Measurements from ENCODE around the gene CDKL2. TPM values are rescaled to one million over a fixed set of nuclear protein-coding genes. Genes with fewer than 3 reads are reported as not detected.
A peak's percentile ranks its signal among the peaks of the same experiment; 100 is the strongest.

The CDKL2 gene
- polyA plus RNA-seq, 2 donors, result 0.10 to 0.32 TPM

- H3K9me3 ChIP-seq (ENCODE audit: control insufficient read depth in 2 of 2, insufficient read depth in 1 of 2, low read depth in 1 of 2, low read length in 1 of 2), result no peaks in the 10 kb centered on the region
- H3K4me3 ChIP-seq (ENCODE audit: low read depth in 1 of 2, low read length in 2 of 2), result no peak overlapping the region
- WGBS, 2 donors, result 68 to 69% methylated on average over 4 of the region's 4 CpGs
- H3K4me1 ChIP-seq (ENCODE audit: control insufficient read depth in 2 of 2, insufficient read depth in 2 of 2, low read length in 1 of 2), result no peaks in the 10 kb centered on the region
- H3K36me3 ChIP-seq (ENCODE audit: control insufficient read depth in 2 of 2, insufficient read depth in 2 of 2, low read length in 1 of 2), result peaks cover 7 to 10% of the 10 kb centered on the region in 2 donors
- no peak overlapping the region for H3K27ac ChIP-seq (ENCODE audit: low read depth in 2 of 2, low read length in 1 of 2)
- no peaks in the 10 kb centered on the region for H3K27me3 ChIP-seq (ENCODE audit: control insufficient read depth in 1 of 2, insufficient read depth in 2 of 2, low read length in 2 of 2)
Observed at GRCh38 chr4:75644095-75644494, 13.8 kb upstream of the CDKL2 start.

GRCh38 chr4:75643651-75644050 lies 13.3 kb upstream of the CDKL2 start:
- H3K36me3 ChIP-seq (ENCODE audit: control insufficient read depth in 2 of 2, insufficient read depth in 2 of 2, low read length in 1 of 2), result peaks cover 7 to 10% of the 10 kb centered on the region in 2 donors
- no peak overlapping the region for H3K4me3 ChIP-seq (ENCODE audit: low read depth in 1 of 2, low read length in 2 of 2)
- WGBS, 2 donors, result 74 to 75% methylated on average over 3 of the region's 3 CpGs

GRCh38 chr4:75639124-75639695 lies 8.9 kb upstream of the CDKL2 start:
- Histone ChIP-seq H3K27ac (ENCODE audit: low read depth in 2 of 2, low read length in 1 of 2) (no peak overlapping the region), H3K4me3 (ENCODE audit: low read depth in 1 of 2, low read length in 2 of 2) (no peak overlapping the region), H3K36me3 (ENCODE audit: control insufficient read depth in 2 of 2, insufficient read depth in 2 of 2, low read length in 1 of 2) (no peaks in the 10 kb centered on the region), H3K9me3 (ENCODE audit: control insufficient read depth in 2 of 2, insufficient read depth in 1 of 2, low read depth in 1 of 2, low read length in 1 of 2) (no peaks in the 10 kb centered on the region), H3K4me1 (ENCODE audit: control insufficient read depth in 2 of 2, insufficient read depth in 2 of 2, low read length in 1 of 2) (peaks cover 0 to 4% of the 10 kb centered on the region in 2 donors), H3K27me3 (ENCODE audit: control insufficient read depth in 1 of 2, insufficient read depth in 2 of 2, low read length in 2 of 2) (no peaks in the 10 kb centered on the region)
- WGBS, 2 donors, result 96% methylated on average over 7 of the region's 7 CpGs

More at GRCh38 chr4:75643651-75644050, 13.3 kb upstream of the CDKL2 start:
- H3K4me1 ChIP-seq (ENCODE audit: control insufficient read depth in 2 of 2, insufficient read depth in 2 of 2, low read length in 1 of 2), result no peaks in the 10 kb centered on the region
- no peak overlapping the region for H3K27ac ChIP-seq (ENCODE audit: low read depth in 2 of 2, low read length in 1 of 2)
- H3K9me3 ChIP-seq (ENCODE audit: control insufficient read depth in 2 of 2, insufficient read depth in 1 of 2, low read depth in 1 of 2, low read length in 1 of 2), result no peaks in the 10 kb centered on the region
- no peaks in the 10 kb centered on the region for H3K27me3 ChIP-seq (ENCODE audit: control insufficient read depth in 1 of 2, insufficient read depth in 2 of 2, low read length in 2 of 2)

- Histone ChIP-seq H3K36me3 (ENCODE audit: control insufficient read depth in 2 of 2, insufficient read depth in 2 of 2, low read length in 1 of 2) (no peaks in the 10 kb centered on the region), H3K27me3 (ENCODE audit: control insufficient read depth in 1 of 2, insufficient read depth in 2 of 2, low read length in 2 of 2) (no peaks in the 10 kb centered on the region), H3K9me3 (ENCODE audit: control insufficient read depth in 2 of 2, insufficient read depth in 1 of 2, low read depth in 1 of 2, low read length in 1 of 2) (no peaks in the 10 kb centered on the region), H3K4me3 (ENCODE audit: low read depth in 1 of 2, low read length in 2 of 2) (no peak overlapping the region), H3K27ac (ENCODE audit: low read depth in 2 of 2, low read length in 1 of 2) (no peak overlapping the region), H3K4me1 (ENCODE audit: control insufficient read depth in 2 of 2, insufficient read depth in 2 of 2, low read length in 1 of 2) (peaks cover 0 to 4% of the 10 kb centered on the region in 2 donors)
- WGBS, 2 donors, result 84 to 95% methylated on average over 1 of the region's 1 CpG
Observed at GRCh38 chr4:75637827-75638226, 7.5 kb upstream of the CDKL2 start.

- 76 to 77% methylated on average over 1 of the region's 1 CpG for WGBS, 2 donors
- peak overlapping the region in 1 of 2 donors; percentile 0 for H3K27ac ChIP-seq (ENCODE audit: low read depth in 2 of 2, low read length in 1 of 2)
Observed at GRCh38 chr4:75637176-75637575, 6.8 kb upstream of the CDKL2 start.

GRCh38 chr4:75634951-75635350 lies 4.6 kb upstream of the CDKL2 start:
- no peaks in the 10 kb centered on the region for H3K36me3 ChIP-seq (ENCODE audit: control insufficient read depth in 2 of 2, insufficient read depth in 2 of 2, low read length in 1 of 2)
- WGBS, 2 donors, result 62 to 82% methylated on average over 2 of the region's 2 CpGs
- H3K9me3 ChIP-seq (ENCODE audit: control insufficient read depth in 2 of 2, insufficient read depth in 1 of 2, low read depth in 1 of 2, low read length in 1 of 2), result no peaks in the 10 kb centered on the region
- no peak overlapping the region for H3K4me3 ChIP-seq (ENCODE audit: low read depth in 1 of 2, low read length in 2 of 2)
- no peaks in the 10 kb centered on the region for H3K27me3 ChIP-seq (ENCODE audit: control insufficient read depth in 1 of 2, insufficient read depth in 2 of 2, low read length in 2 of 2)
- H3K27ac ChIP-seq (ENCODE audit: low read depth in 2 of 2, low read length in 1 of 2), result no peak overlapping the region
- H3K4me1 ChIP-seq (ENCODE audit: control insufficient read depth in 2 of 2, insufficient read depth in 2 of 2, low read length in 1 of 2), result peaks cover 0 to 13% of the 10 kb centered on the region in 2 donors

More at GRCh38 chr4:75637176-75637575, 6.8 kb upstream of the CDKL2 start:
- Histone ChIP-seq H3K4me1 (ENCODE audit: control insufficient read depth in 2 of 2, insufficient read depth in 2 of 2, low read length in 1 of 2) (peaks cover 0 to 4% of the 10 kb centered on the region in 2 donors), H3K9me3 (ENCODE audit: control insufficient read depth in 2 of 2, insufficient read depth in 1 of 2, low read depth in 1 of 2, low read length in 1 of 2) (no peaks in the 10 kb centered on the region), H3K27me3 (ENCODE audit: control insufficient read depth in 1 of 2, insufficient read depth in 2 of 2, low read length in 2 of 2) (no peaks in the 10 kb centered on the region), H3K36me3 (ENCODE audit: control insufficient read depth in 2 of 2, insufficient read depth in 2 of 2, low read length in 1 of 2) (no peaks in the 10 kb centered on the region), H3K4me3 (ENCODE audit: low read depth in 1 of 2, low read length in 2 of 2) (no peak overlapping the region)

GRCh38 chr4:75634281-75634680 lies 4.0 kb upstream of the CDKL2 start:
- Histone ChIP-seq H3K9me3 (ENCODE audit: control insufficient read depth in 2 of 2, insufficient read depth in 1 of 2, low read depth in 1 of 2, low read length in 1 of 2) (no peaks in the 10 kb centered on the region), H3K27ac (ENCODE audit: low read depth in 2 of 2, low read length in 1 of 2) (no peak overlapping the region), H3K27me3 (ENCODE audit: control insufficient read depth in 1 of 2, insufficient read depth in 2 of 2, low read length in 2 of 2) (no peaks in the 10 kb centered on the region), H3K4me1 (ENCODE audit: control insufficient read depth in 2 of 2, insufficient read depth in 2 of 2, low read length in 1 of 2) (peaks cover 0 to 14% of the 10 kb centered on the region in 2 donors), H3K4me3 (ENCODE audit: low read depth in 1 of 2, low read length in 2 of 2) (no peak overlapping the region), H3K36me3 (ENCODE audit: control insufficient read depth in 2 of 2, insufficient read depth in 2 of 2, low read length in 1 of 2) (no peaks in the 10 kb centered on the region)
- 61 to 67% methylated on average over 3 of the region's 3 CpGs for WGBS, 2 donors

- Histone ChIP-seq H3K9me3 (ENCODE audit: control insufficient read depth in 2 of 2, insufficient read depth in 1 of 2, low read depth in 1 of 2, low read length in 1 of 2) (no peaks in the 10 kb centered on the region), H3K36me3 (ENCODE audit: control insufficient read depth in 2 of 2, insufficient read depth in 2 of 2, low read length in 1 of 2) (no peaks in the 10 kb centered on the region), H3K27me3 (ENCODE audit: control insufficient read depth in 1 of 2, insufficient read depth in 2 of 2, low read length in 2 of 2) (no peaks in the 10 kb centered on the region), H3K4me1 (ENCODE audit: control insufficient read depth in 2 of 2, insufficient read depth in 2 of 2, low read length in 1 of 2) (peaks cover 0 to 14% of the 10 kb centered on the region in 2 donors), H3K4me3 (ENCODE audit: low read depth in 1 of 2, low read length in 2 of 2) (no peak overlapping the region), H3K27ac (ENCODE audit: low read depth in 2 of 2, low read length in 1 of 2) (no peak overlapping the region)
- 58 to 59% methylated on average over 2 of the region's 2 CpGs for WGBS, 2 donors
Observed at GRCh38 chr4:75633846-75634245, 3.5 kb upstream of the CDKL2 start.

GRCh38 chr4:75630937-75631329 lies 605 bp upstream of the CDKL2 start:
- H3K27ac ChIP-seq (ENCODE audit: low read depth in 2 of 2, low read length in 1 of 2), result peak overlapping the region in 1 of 2 donors; percentile 44
- no peaks in the 10 kb centered on the region for H3K36me3 ChIP-seq (ENCODE audit: control insufficient read depth in 2 of 2, insufficient read depth in 2 of 2, low read length in 1 of 2)
- peak overlapping the region; percentile 48 to 57 for H3K4me3 ChIP-seq (ENCODE audit: low read depth in 1 of 2, low read length in 2 of 2)
- WGBS, 2 donors, result 52 to 58% methylated on average over 9 of the region's 9 CpGs
- peaks cover 0 to 10% of the 10 kb centered on the region in 2 donors for H3K4me1 ChIP-seq (ENCODE audit: control insufficient read depth in 2 of 2, insufficient read depth in 2 of 2, low read length in 1 of 2)
- no peaks in the 10 kb centered on the region for H3K9me3 ChIP-seq (ENCODE audit: control insufficient read depth in 2 of 2, insufficient read depth in 1 of 2, low read depth in 1 of 2, low read length in 1 of 2)
- no peaks in the 10 kb centered on the region for H3K27me3 ChIP-seq (ENCODE audit: control insufficient read depth in 1 of 2, insufficient read depth in 2 of 2, low read length in 2 of 2)

- Histone ChIP-seq H3K27me3 (ENCODE audit: control insufficient read depth in 1 of 2, insufficient read depth in 2 of 2, low read length in 2 of 2) (no peaks in the 10 kb centered on the region), H3K4me1 (ENCODE audit: control insufficient read depth in 2 of 2, insufficient read depth in 2 of 2, low read length in 1 of 2) (peaks cover 0 to 10% of the 10 kb centered on the region in 2 donors), H3K27ac (ENCODE audit: low read depth in 2 of 2, low read length in 1 of 2) (no peak overlapping the region), H3K4me3 (ENCODE audit: low read depth in 1 of 2, low read length in 2 of 2) (no peak overlapping the region), H3K36me3 (ENCODE audit: control insufficient read depth in 2 of 2, insufficient read depth in 2 of 2, low read length in 1 of 2) (no peaks in the 10 kb centered on the region), H3K9me3 (ENCODE audit: control insufficient read depth in 2 of 2, insufficient read depth in 1 of 2, low read depth in 1 of 2, low read length in 1 of 2) (no peaks in the 10 kb centered on the region)
- WGBS, 2 donors, result 60 to 77% methylated on average over 2 of the region's 2 CpGs
Observed at GRCh38 chr4:75629239-75629638, 1.1 kb downstream of the CDKL2 start.
